ENCODE measurements around the gene SCAMP4. TPM values are rescaled to one million over a fixed set of nuclear protein-coding genes. Genes with fewer than 3 reads are reported as not detected.

The SCAMP4 gene
- total RNA-seq, 2 experiments from 2014 or later = 21.3 to 49.9 TPM

DNA sequence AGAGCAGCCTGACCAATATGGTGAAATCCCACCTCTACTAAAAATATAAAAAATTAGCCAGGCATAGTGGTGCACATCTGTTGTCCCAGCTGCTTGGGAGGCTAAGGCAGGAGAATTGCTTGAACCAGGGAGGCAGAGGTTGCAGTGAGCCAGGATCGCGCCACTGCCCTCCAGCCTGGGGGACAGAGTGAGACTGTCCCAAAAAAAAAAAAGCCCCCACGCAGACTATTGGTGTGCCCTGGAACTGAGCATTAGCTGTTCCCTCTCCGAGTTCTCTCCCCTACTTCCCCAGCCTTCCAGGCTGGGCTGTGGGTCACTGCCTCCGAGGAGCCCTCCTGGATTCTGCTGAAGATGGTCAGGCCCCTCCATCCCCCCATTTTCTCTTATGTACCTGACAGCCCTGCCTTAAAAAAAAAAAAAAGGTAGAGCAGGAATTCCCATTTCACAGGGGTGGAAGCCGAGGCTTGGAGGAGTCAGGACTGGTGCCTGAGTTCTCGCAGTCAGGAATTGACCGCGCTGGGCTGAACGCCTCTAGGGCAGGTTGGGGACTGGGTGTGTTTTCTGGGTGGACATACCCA lies 1.9 kb downstream of the SCAMP4 start:
- ChIA-PET POLR2A (no interaction called here), CTCF (ENCODE audit: unreplicated experiment) (no interaction called here)
- Histone ChIP-seq H3K4me3 (ENCODE audit: low read depth, low read length, poor library complexity, severe bottlenecking) (no peak overlapping the region), H3K9me2 (ENCODE audit: insufficient read depth, low read length) (no peaks in the 10 kb centered on the region), H3K4me2 (ENCODE audit: low read length) (peak overlapping the region; percentile 2; the same call in 1 of the 2 replicates), H3K9me3 (ENCODE audit: low read length) (no peaks in the 10 kb centered on the region), H3K36me3 (ENCODE audit: insufficient read depth, low read length) (peaks cover 12% of the 10 kb centered on the region; the same call in 1 of the 2 replicates), H2AFZ (ENCODE audit: low read length) (no peak overlapping the region), H4K20me1 (ENCODE audit: insufficient read depth, low read length) (peaks cover 5% of the 10 kb centered on the region), H3K4me1 (ENCODE audit: insufficient read depth, low read length, poor library complexity, severe bottlenecking) (peaks cover 32% of the 10 kb centered on the region), H3K79me2 (ENCODE audit: insufficient read depth, low read depth, low read length) (peaks cover 48% of the 10 kb centered on the region), H3K27ac (ENCODE audit: low read depth, low read length, poor library complexity, severe bottlenecking) (no peak overlapping the region)
- no peak for TF ChIP-seq EZH2phosphoT487 (IDR thresholded peaks at IDR 0.05; ENCODE audit: borderline replicate concordance, low read depth, low read length)
- TF ChIP-seq, protein P1, sequence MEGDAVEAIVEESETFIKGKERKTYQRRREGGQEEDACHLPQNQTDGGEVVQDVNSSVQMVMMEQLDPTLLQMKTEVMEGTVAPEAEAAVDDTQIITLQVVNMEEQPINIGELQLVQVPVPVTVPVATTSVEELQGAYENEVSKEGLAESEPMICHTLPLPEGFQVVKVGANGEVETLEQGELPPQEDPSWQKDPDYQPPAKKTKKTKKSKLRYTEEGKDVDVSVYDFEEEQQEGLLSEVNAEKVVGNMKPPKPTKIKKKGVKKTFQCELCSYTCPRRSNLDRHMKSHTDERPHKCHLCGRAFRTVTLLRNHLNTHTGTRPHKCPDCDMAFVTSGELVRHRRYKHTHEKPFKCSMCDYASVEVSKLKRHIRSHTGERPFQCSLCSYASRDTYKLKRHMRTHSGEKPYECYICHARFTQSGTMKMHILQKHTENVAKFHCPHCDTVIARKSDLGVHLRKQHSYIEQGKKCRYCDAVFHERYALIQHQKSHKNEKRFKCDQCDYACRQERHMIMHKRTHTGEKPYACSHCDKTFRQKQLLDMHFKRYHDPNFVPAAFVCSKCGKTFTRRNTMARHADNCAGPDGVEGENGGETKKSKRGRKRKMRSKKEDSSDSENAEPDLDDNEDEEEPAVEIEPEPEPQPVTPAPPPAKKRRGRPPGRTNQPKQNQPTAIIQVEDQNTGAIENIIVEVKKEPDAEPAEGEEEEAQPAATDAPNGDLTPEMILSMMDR (conservative IDR thresholded peaks at IDR 0.05; ENCODE audit: low read length) = no peak
- DNase-seq (ENCODE audit: low spot score) = no peak
- intact Hi-C loops (cut with micrococcal nuclease; ENCODE audit: unreplicated experiment) = loop anchor here (10.0 kb wide), 1 partner anchor 178 kb away; no protein-coding TSS in a partner anchor
- no TSS peak for BruUV-seq (replicated peaks)

DNA sequence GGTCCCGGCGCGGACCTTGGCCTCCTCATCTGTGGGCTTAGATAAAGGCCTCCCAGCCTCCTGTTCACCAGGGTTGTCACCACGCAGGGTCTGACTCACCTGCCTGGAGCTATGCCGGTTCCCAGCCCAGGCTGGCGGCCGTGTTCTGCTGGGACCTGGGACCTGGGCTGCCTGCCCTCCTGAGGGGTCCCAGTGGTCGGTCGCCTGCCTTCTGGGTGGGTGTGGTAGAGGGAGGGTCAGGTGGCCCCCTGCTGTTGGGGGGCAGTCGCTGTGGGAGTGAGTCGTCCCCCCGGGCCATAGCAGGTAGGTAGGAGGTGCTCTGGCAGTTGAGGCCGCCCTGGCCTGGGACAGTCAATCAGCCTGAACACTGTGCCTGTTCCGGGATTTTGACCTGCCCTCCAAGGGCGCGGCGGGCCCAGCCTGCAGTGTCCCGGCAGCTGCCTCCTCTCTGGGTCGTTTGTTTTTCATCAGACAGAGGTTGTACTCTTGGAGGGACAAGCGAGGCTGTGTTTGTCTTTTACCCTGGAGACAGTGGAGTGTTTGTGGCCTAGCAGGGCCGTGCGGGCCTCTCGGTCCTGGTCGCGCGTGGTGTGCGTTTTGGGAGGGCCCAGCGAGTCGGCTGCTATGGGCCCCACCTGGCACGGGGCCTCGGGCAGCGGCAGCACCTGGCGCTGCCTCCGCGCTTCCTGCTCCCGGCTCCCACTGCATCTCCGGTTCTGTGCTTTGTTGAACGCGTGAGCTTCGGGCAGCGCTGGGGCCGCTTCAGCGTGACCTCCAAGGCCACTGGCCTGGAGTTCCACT lies 2.6 kb downstream of the SCAMP4 start:
- peaks cover 30% of the 10 kb centered on the region for H3K4me1 ChIP-seq (ENCODE audit: insufficient read depth, low read length, poor library complexity, severe bottlenecking)
- H4K20me1 ChIP-seq (ENCODE audit: insufficient read depth, low read length) = peaks cover 5% of the 10 kb centered on the region
- no peaks in the 10 kb centered on the region for H3K9me2 ChIP-seq (ENCODE audit: insufficient read depth, low read length)
- no peak overlapping the region for H3K4me3 ChIP-seq (ENCODE audit: low read depth, low read length, poor library complexity, severe bottlenecking)
- POLR2A ChIA-PET = no interaction called here
- H3K4me2 ChIP-seq (ENCODE audit: low read length) = peak overlapping the region; percentile 2; the same call in 1 of the 2 replicates
- intact Hi-C loops (cut with micrococcal nuclease; ENCODE audit: unreplicated experiment) = loop anchor here (10.0 kb wide), 1 partner anchor 177 kb away; no protein-coding TSS in a partner anchor
- no peak for DNase-seq (ENCODE audit: low spot score)
- H2AFZ ChIP-seq (ENCODE audit: low read length) = no peak overlapping the region
- H3K79me2 ChIP-seq (ENCODE audit: insufficient read depth, low read depth, low read length) = peaks cover 48% of the 10 kb centered on the region
- peaks cover 19% of the 10 kb centered on the region for H3K36me3 ChIP-seq (ENCODE audit: insufficient read depth, low read length)
- no TSS peak for BruUV-seq (replicated peaks)
- CTCF ChIA-PET (ENCODE audit: unreplicated experiment) = no interaction called here
- TF ChIP-seq EZH2phosphoT487 (IDR thresholded peaks at IDR 0.05; ENCODE audit: borderline replicate concordance, low read depth, low read length) = no peak
- TF ChIP-seq, protein P1 (conservative IDR thresholded peaks at IDR 0.05; ENCODE audit: low read length) = no peak
- no peaks in the 10 kb centered on the region for H3K9me3 ChIP-seq (ENCODE audit: low read length)
- no peak overlapping the region for H3K27ac ChIP-seq (ENCODE audit: low read depth, low read length, poor library complexity, severe bottlenecking)

DNA sequence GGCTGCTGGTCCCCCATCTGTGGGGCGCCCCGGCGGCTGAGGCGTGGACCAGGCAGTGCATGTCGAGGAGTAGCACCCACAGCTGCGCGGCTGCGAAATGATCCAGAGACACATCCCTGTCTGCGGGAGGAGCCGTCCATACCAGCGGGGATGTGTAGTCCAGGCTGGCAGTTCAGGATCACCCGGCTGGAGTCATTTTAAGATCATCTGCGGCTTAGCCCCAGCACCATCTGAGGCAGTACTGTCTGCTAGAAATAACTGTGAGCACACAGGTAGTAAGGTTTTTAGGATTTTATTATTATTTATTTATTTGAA lies 3.1 kb downstream of the SCAMP4 start:
- no peak overlapping the region; the same call in 1 of the 2 replicates for H3K4me2 ChIP-seq (ENCODE audit: low read length)
- no peak overlapping the region for H2AFZ ChIP-seq (ENCODE audit: low read length)
- no peaks in the 10 kb centered on the region for H3K9me3 ChIP-seq (ENCODE audit: low read length)
- no peak overlapping the region for H3K4me3 ChIP-seq (ENCODE audit: low read depth, low read length, poor library complexity, severe bottlenecking)
- TF ChIP-seq, protein P1 (conservative IDR thresholded peaks at IDR 0.05; ENCODE audit: low read length) = no peak
- TF ChIP-seq EZH2phosphoT487 (IDR thresholded peaks at IDR 0.05; ENCODE audit: borderline replicate concordance, low read depth, low read length) = no peak
- no peak overlapping the region for H3K27ac ChIP-seq (ENCODE audit: low read depth, low read length, poor library complexity, severe bottlenecking)
- no peak for DNase-seq (ENCODE audit: low spot score)
- H3K36me3 ChIP-seq (ENCODE audit: insufficient read depth, low read length) = peaks cover 24% of the 10 kb centered on the region
- CTCF ChIA-PET (ENCODE audit: unreplicated experiment) = no interaction called here
- intact Hi-C loops (cut with micrococcal nuclease; ENCODE audit: unreplicated experiment) = loop anchor here (10.0 kb wide), 1 partner anchor 176 kb away; no protein-coding TSS in a partner anchor
- no TSS peak for BruUV-seq (replicated peaks)
- no peaks in the 10 kb centered on the region for H3K9me2 ChIP-seq (ENCODE audit: insufficient read depth, low read length)
- peaks cover 5% of the 10 kb centered on the region for H4K20me1 ChIP-seq (ENCODE audit: insufficient read depth, low read length)
- peaks cover 48% of the 10 kb centered on the region for H3K79me2 ChIP-seq (ENCODE audit: insufficient read depth, low read depth, low read length)
- POLR2A ChIA-PET = no interaction called here
- H3K4me1 ChIP-seq (ENCODE audit: insufficient read depth, low read length, poor library complexity, severe bottlenecking) = peaks cover 24% of the 10 kb centered on the region

All from OCI-LY7 (cell line).